Fibroblast of pulmonary artery (primary cell): ENCODE measurements around the gene HS3ST5.

Source experiments
- DNase-seq: peaks from one replicate; pipeline ENCODE4 v3.0.0-alpha.2; 2010; ENCODE audit warnings: low read depth
- H3K4me3 ChIP-seq: replicated peaks from 2 replicates; pipeline ENCODE4 v1.5.1; 2011; ENCODE audit warnings: low read depth, mild to moderate bottlenecking, control low read depth, low read length, moderate library complexity
- TF ChIP-seq, protein P1 (sequence below): IDR thresholded peaks from 2 replicates; pipeline ENCODE4 v1.5.1; 2011; ENCODE audit warnings: mild to moderate bottlenecking, control low read depth, low read length, inconsistent platforms; ENCODE audit errors: missing control alignments

Gene HS3ST5

DNA sequence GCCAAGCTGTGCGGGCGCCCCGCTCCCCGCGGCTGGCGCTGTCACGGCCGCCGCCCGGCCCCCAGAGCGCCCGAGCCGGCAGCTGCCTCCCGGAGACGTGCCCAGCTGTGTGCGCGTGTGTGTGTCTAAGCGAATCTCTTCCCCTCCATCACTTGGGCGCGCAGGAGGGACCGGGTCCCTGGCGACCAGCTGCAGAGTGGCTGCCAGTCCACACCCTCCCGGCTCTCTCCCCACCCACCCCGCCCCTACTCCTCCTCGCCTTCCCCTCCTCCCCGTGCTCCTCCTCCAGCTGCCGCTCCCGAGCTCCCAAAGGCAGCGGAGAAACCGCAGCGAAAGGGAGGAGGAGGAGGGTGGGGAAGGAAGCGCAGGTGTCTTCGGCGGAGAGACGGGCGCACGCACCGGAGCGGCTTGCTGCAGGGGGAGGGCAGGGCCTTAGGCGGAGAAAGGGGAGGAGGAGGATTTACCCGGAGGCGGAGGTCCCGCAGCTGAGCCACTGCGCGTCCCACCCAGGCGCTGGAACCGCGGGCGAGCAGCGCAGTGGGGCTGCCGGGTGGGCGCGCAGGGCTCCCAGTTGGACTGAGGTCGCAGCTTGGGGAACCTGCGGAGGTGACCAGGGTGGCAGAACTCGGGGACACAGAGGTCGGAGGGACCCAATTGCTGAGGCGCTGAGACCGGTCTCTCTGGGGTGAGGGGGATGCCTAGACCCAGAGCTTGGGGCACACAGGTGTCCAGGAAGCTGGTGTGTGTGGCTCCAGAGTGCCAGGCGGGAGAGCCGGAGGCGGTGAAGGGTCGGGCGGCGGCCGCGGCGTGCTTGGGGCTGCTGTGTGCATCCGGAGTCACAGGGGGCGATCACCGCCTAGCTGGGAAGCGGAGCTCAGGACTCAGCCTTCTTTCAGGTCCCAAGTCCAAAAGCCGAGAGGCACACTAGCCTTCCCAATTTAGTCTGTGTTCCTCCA lies at the start of gene HS3ST5:
Gene HS3ST5 (minus strand): TSS at position 198 of the 956 bp plus-strand sequence. CDS start 280,178 bp downstream, outside the sequence.
- H3K4me3 ChIP-seq, result peak within 1 kb of the TSS; percentile 35
- TF ChIP-seq, protein P1, sequence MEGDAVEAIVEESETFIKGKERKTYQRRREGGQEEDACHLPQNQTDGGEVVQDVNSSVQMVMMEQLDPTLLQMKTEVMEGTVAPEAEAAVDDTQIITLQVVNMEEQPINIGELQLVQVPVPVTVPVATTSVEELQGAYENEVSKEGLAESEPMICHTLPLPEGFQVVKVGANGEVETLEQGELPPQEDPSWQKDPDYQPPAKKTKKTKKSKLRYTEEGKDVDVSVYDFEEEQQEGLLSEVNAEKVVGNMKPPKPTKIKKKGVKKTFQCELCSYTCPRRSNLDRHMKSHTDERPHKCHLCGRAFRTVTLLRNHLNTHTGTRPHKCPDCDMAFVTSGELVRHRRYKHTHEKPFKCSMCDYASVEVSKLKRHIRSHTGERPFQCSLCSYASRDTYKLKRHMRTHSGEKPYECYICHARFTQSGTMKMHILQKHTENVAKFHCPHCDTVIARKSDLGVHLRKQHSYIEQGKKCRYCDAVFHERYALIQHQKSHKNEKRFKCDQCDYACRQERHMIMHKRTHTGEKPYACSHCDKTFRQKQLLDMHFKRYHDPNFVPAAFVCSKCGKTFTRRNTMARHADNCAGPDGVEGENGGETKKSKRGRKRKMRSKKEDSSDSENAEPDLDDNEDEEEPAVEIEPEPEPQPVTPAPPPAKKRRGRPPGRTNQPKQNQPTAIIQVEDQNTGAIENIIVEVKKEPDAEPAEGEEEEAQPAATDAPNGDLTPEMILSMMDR, result peak; percentile 13
- peak; percentile 8 for DNase-seq

DNA sequence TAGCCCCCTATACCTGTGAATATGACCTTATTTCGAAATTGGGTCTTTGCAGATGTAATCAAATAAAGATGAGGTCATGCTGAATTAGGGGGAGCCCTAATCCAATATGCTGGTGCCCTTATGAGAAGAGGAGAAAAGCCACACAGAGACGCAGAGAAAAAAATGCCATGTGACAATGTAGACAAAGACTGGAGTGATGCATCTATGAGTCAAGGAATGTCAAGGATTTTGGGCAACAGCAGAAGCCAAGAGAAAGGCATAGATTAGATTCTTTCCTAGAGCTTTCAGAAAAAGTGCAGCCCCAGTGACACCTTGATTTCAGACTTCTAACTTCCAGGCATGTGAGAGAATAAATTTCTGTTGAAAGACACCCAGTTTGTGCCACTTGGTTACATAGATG lies 47.4 kb upstream of the HS3ST5 start:
- TF ChIP-seq, protein P1, result no peak
- no peak for DNase-seq
- no peak overlapping the region for H3K4me3 ChIP-seq

- TF ChIP-seq, protein P1, result no peak
- H3K4me3 ChIP-seq, result no peak overlapping the region
Measured at GRCh38 chr6:114389111-114389510, 46.3 kb upstream of the HS3ST5 start.

GRCh38 chr6:114382406-114382805 lies 39.6 kb upstream of the HS3ST5 start:
- H3K4me3 ChIP-seq, result no peak overlapping the region
- TF ChIP-seq, protein P1, result no peak
- no peak for DNase-seq

More at GRCh38 chr6:114389111-114389510, 46.3 kb upstream of the HS3ST5 start:
- DNase-seq, result no peak

DNA sequence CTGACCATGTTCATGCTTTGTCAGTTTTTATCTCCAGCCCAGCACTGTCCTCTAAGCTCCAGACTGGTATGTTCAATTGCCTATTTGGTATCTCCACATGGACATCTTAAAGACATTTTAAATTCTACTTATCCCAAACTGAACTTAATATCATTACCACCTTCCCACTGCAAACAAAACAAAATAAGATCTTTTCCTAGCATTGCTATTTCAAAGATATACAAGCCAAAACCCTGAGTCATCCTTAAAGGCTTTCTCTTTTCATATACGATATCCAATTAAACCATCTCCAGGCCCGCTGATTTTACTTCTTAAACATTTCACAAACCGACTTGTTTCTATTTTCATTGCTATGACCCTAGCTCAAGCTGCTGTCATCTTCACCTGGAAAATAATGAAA lies 35.1 kb upstream of the HS3ST5 start:
- DNase-seq, result no peak
- H3K4me3 ChIP-seq, result no peak overlapping the region
- TF ChIP-seq, protein P1, result no peak

DNA sequence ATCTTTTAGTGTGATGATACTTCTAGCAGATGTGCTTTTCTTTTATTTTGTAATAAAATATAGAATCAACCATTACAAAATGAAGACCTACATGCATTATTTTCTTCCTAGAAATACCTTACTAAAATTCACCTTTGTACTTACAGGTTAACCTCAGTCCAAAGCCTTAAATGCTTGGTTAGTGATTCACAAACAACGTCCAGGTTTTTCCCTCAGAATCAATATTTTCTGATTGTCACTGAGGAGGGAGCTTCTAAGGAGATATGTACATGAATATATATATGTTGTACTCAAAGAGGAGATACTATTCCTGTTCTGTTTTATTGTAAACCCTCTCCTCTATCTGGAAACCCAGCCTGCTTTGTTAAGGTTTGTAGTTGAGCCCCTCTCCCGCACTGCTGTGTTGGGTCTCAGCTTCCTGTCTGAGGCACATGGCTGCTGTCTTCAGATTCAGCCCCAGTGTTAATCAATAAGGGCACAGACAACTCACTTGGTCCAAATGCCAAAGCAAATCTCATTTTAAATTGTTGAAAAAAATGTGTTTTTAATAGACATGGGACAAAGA lies 33.9 kb upstream of the HS3ST5 start:
- TF ChIP-seq, protein P1, result no peak
- no peak for DNase-seq
- no peak overlapping the region for H3K4me3 ChIP-seq
